Measurements from ENCODE around the gene MYB. TPM values are rescaled to one million over a fixed set of nuclear protein-coding genes. Genes with fewer than 3 reads are reported as not detected.

MYB gene
- total RNA-seq: under 0.01 and 0.36 TPM in 2 replicates

GRCh38 chr6:135180542-135181332, at the start of gene MYB:
TSS of gene MYB (plus strand) at chr6:135181308. CDS start at chr6:135181514, 206 bp downstream.

Other genes starting within 250 kb of the MYB start
- 0.34 and 0.36 TPM in 2 replicates for gene ALDH8A1, start 231.2 kb upstream of the MYB start, total RNA-seq
- gene HBS1L, start 126.5 kb upstream of the MYB start, total RNA-seq: 128 and 149 TPM in 2 replicates